ENCODE measurements around the gene ADGRG3. TPM values are rescaled to one million over a fixed set of nuclear protein-coding genes. Genes with fewer than 3 reads are reported as not detected.

ADGRG3 gene
- total RNA-seq, 1 donor from 2014 or later = not detected

GRCh38 chr16:57672824-57673223 lies 4.7 kb downstream of the ADGRG3 start:
- H3K27me3 Mint-ChIP-seq (ENCODE audit: unreplicated experiment) = peaks cover 57% of the 10 kb centered on the region
- peaks cover 3% of the 10 kb centered on the region for H3K4me1 Mint-ChIP-seq (ENCODE audit: unreplicated experiment)
- H3K9me3 Mint-ChIP-seq (ENCODE audit: unreplicated experiment) = no peaks in the 10 kb centered on the region
- TF ChIP-seq CTCF (IDR thresholded peaks at IDR 0.05) = no peak
- DNase-seq (ENCODE audit: extremely low spot score, unreplicated experiment) = no peak
- H3K27ac Mint-ChIP-seq (ENCODE audit: unreplicated experiment) = no peak overlapping the region
- H3K36me3 Mint-ChIP-seq (ENCODE audit: unreplicated experiment) = no peaks in the 10 kb centered on the region
- H3K4me3 Mint-ChIP-seq (ENCODE audit: unreplicated experiment) = no peak overlapping the region

GRCh38 chr16:57675741-57676551 lies 7.8 kb downstream of the ADGRG3 start:
- TF ChIP-seq CTCF (IDR thresholded peaks at IDR 0.05) = no peak
- H3K9me3 Mint-ChIP-seq (ENCODE audit: unreplicated experiment) = no peaks in the 10 kb centered on the region

GRCh38 chr16:57676553-57677085 lies 8.5 kb downstream of the ADGRG3 start:
- no peak for TF ChIP-seq CTCF (IDR thresholded peaks at IDR 0.05)
- Mint-ChIP-seq H3K4me1 (ENCODE audit: unreplicated experiment) (peaks cover 3% of the 10 kb centered on the region), H3K9me3 (ENCODE audit: unreplicated experiment) (no peaks in the 10 kb centered on the region), H3K36me3 (ENCODE audit: unreplicated experiment) (no peaks in the 10 kb centered on the region), H3K27ac (ENCODE audit: unreplicated experiment) (no peak overlapping the region), H3K4me3 (ENCODE audit: unreplicated experiment) (no peak overlapping the region), H3K27me3 (ENCODE audit: unreplicated experiment) (peaks cover 45% of the 10 kb centered on the region)
- DNase-seq (ENCODE audit: extremely low spot score, unreplicated experiment) = no peak

More at GRCh38 chr16:57675741-57676551, 7.8 kb downstream of the ADGRG3 start:
- no peak for DNase-seq (ENCODE audit: extremely low spot score, unreplicated experiment)
- Mint-ChIP-seq H3K27ac (ENCODE audit: unreplicated experiment) (no peak overlapping the region), H3K36me3 (ENCODE audit: unreplicated experiment) (no peaks in the 10 kb centered on the region), H3K4me3 (ENCODE audit: unreplicated experiment) (no peak overlapping the region), H3K4me1 (ENCODE audit: unreplicated experiment) (peaks cover 3% of the 10 kb centered on the region), H3K27me3 (ENCODE audit: unreplicated experiment) (peaks cover 52% of the 10 kb centered on the region)

GRCh38 chr16:57677622-57678369 lies 9.7 kb downstream of the ADGRG3 start:
- Mint-ChIP-seq H3K4me3 (ENCODE audit: unreplicated experiment) (no peak overlapping the region), H3K9me3 (ENCODE audit: unreplicated experiment) (no peaks in the 10 kb centered on the region), H3K36me3 (ENCODE audit: unreplicated experiment) (no peaks in the 10 kb centered on the region), H3K27ac (ENCODE audit: unreplicated experiment) (no peak overlapping the region), H3K27me3 (ENCODE audit: unreplicated experiment) (peaks cover 35% of the 10 kb centered on the region), H3K4me1 (ENCODE audit: unreplicated experiment) (peaks cover 3% of the 10 kb centered on the region)
- no peak for DNase-seq (ENCODE audit: extremely low spot score, unreplicated experiment)
- TF ChIP-seq CTCF (IDR thresholded peaks at IDR 0.05) = no peak

GRCh38 chr16:57679016-57679415 lies 10.9 kb downstream of the ADGRG3 start:
- H3K27me3 Mint-ChIP-seq (ENCODE audit: unreplicated experiment) = peaks cover 23% of the 10 kb centered on the region
- DNase-seq (ENCODE audit: extremely low spot score, unreplicated experiment) = no peak
- H3K9me3 Mint-ChIP-seq (ENCODE audit: unreplicated experiment) = no peaks in the 10 kb centered on the region
- TF ChIP-seq CTCF (IDR thresholded peaks at IDR 0.05) = no peak
- H3K4me3 Mint-ChIP-seq (ENCODE audit: unreplicated experiment) = no peak overlapping the region
- H3K36me3 Mint-ChIP-seq (ENCODE audit: unreplicated experiment) = no peaks in the 10 kb centered on the region
- H3K4me1 Mint-ChIP-seq (ENCODE audit: unreplicated experiment) = peaks cover 3% of the 10 kb centered on the region
- H3K27ac Mint-ChIP-seq (ENCODE audit: unreplicated experiment) = no peak overlapping the region

Measured in osteocyte (in vitro differentiated cells).